ENCODE data around the gene TGFBR3. TPM values are rescaled to one million over a fixed set of nuclear protein-coding genes. Genes with fewer than 3 reads are reported as not detected.
A peak's percentile ranks its signal among the peaks of the same experiment; 100 is the strongest.

The TGFBR3 gene
- total and polyA plus RNA-seq, 9 of the 15 experiments (the other 6 are each of a cell fraction or from before 2014, with no cell fraction given) = 3.6 to 32.4 (median 15.6) TPM

GRCh38 chr1:91732291-91733107, 153.5 kb downstream of the TGFBR3 start (continued):
- TF ChIP-seq ZNF57 (CRISPR knock-in tag; IDR thresholded peaks at IDR 0.05) = no peak
- no peak for TF ChIP-seq PCBP2 (IDR thresholded peaks at IDR 0.05; ENCODE audit: low read depth, low read length, poor library complexity, severe bottlenecking)
- TF ChIP-seq THRA (IDR thresholded peaks at IDR 0.05) = no peak
- TF ChIP-seq TARDBP (IDR thresholded peaks at IDR 0.05) = no peak
- no peak for TF ChIP-seq KLF1 (tag; IDR thresholded peaks at IDR 0.05)
- TF ChIP-seq DACH1 (IDR thresholded peaks at IDR 0.05; ENCODE audit: partially characterized antibody) = no peak
- no peak for TF ChIP-seq ZNF512 (tag; IDR thresholded peaks at IDR 0.05)
- peak; percentile 36 for TF ChIP-seq TAF1 (IDR thresholded peaks at IDR 0.05; ENCODE audit: control insufficient read depth, extremely low read depth, insufficient read depth, low read length, severe bottlenecking)
- TF ChIP-seq ZNF121 (CRISPR knock-in tag; conservative IDR thresholded peaks at IDR 0.05) = no peak
- TF ChIP-seq ZNF785 (CRISPR knock-in tag; IDR thresholded peaks at IDR 0.05) = no peak
- TF ChIP-seq CC2D1A (IDR thresholded peaks at IDR 0.05) = peak; percentile 85; the same call in 1 of the 2 replicates
- peak; percentile 99 for TF ChIP-seq SMARCE1 (IDR thresholded peaks at IDR 0.05)
- TF ChIP-seq ARID2 (IDR thresholded peaks at IDR 0.05) = no peak
- no peak for TF ChIP-seq ZNF124 (CRISPR knock-in tag; IDR thresholded peaks at IDR 0.05)
- TF ChIP-seq MYBL2 (IDR thresholded peaks at IDR 0.05; ENCODE audit: low read depth) = no peak; the same call in 1 of the 2 replicates
- TF ChIP-seq MYBL2 (CRISPR knock-in tag; IDR thresholded peaks at IDR 0.05; ENCODE audit: borderline replicate concordance) = no peak
- peak; percentile 78; the same call in 1 of the 2 replicates for TF ChIP-seq LCOR (CRISPR knock-in tag; IDR thresholded peaks at IDR 0.05)
- TF ChIP-seq BCLAF1 (IDR thresholded peaks at IDR 0.05; ENCODE audit: borderline replicate concordance in 1 of 2, control insufficient read depth in 1 of 2, low read depth in 2 of 2, low read length in 1 of 2) = no peak
- no peak for TF ChIP-seq POLR2G (IDR thresholded peaks at IDR 0.05; ENCODE audit: low read depth, low read length)
- TF ChIP-seq MAFK (IDR thresholded peaks at IDR 0.05; ENCODE audit: low read length) = peak; percentile 50; the same call in 1 of the 2 replicates
- peak; percentile 100 for TF ChIP-seq JUND (IDR thresholded peaks at IDR 0.05; ENCODE audit: borderline replicate concordance, low read depth, low read length)
- peak; percentile 100 for TF ChIP-seq JUND (tag; IDR thresholded peaks at IDR 0.05; ENCODE audit: borderline replicate concordance, low read depth, low read length)
- no peak for TF ChIP-seq HDGF (IDR thresholded peaks at IDR 0.05)
